Neuronal stem cell (in vitro differentiated cells): ENCODE measurements around the gene CASTOR1.

Experiments used
- DNase-seq: peaks from one replicate; pipeline ENCODE4 v3.0.0-alpha.2; 2013; ENCODE audit warnings: low spot score
- H2AFZ ChIP-seq: one replicate; pipeline ENCODE4 v1.6.1; 2013; ENCODE audit warnings: mild to moderate bottlenecking, low read length, inconsistent platforms
- H2AK5ac ChIP-seq: 2 replicates; pipeline ENCODE4 v1.6.1; 2013; ENCODE audit warnings: low read depth, mild to moderate bottlenecking, inconsistent platforms, low read length, moderate library complexity, mixed read lengths
- H2BK120ac ChIP-seq: 2 replicates; pipeline ENCODE4 v1.6.1; 2013; ENCODE audit warnings: low read depth, mild to moderate bottlenecking, inconsistent platforms, low read length, moderate library complexity, mixed read lengths
- H2BK12ac ChIP-seq: one replicate; pipeline ENCODE4 v1.6.1; 2013; ENCODE audit warnings: low read length, inconsistent platforms
- H2BK15ac ChIP-seq: 2 replicates; pipeline ENCODE4 v1.6.1; 2013; ENCODE audit warnings: mild to moderate bottlenecking, low read length, inconsistent platforms, mixed read lengths
- H2BK5ac ChIP-seq: one replicate; pipeline ENCODE4 v1.6.1; 2013; ENCODE audit warnings: inconsistent platforms, mild to moderate bottlenecking, low read length, moderate library complexity
- H3K14ac ChIP-seq: one replicate; pipeline ENCODE4 v1.6.1; 2013; ENCODE audit warnings: low read length, inconsistent platforms
- H3K18ac ChIP-seq: 2 replicates; pipeline ENCODE4 v1.6.1; 2013; ENCODE audit warnings: low read length, inconsistent platforms
- H3K23ac ChIP-seq: 2 replicates; pipeline ENCODE4 v1.6.1; 2013; ENCODE audit warnings: low read depth, mild to moderate bottlenecking, mixed read lengths, low read length, inconsistent platforms; ENCODE audit not compliant: poor library complexity
- H3K27ac ChIP-seq: replicated peaks from 3 replicates; pipeline ENCODE4 v1.5.1; 2013; ENCODE audit warnings: low read length, inconsistent platforms
- H3K27me3 ChIP-seq, 3 experiments: 2 replicates each; pipeline ENCODE4 v1.6.1; 2013; ENCODE audit warnings: low read length in 3 of 3, mild to moderate bottlenecking in 2 of 3, inconsistent platforms in 1 of 3, low read depth in 1 of 3, mixed read lengths in 1 of 3, moderate library complexity in 1 of 3; ENCODE audit not compliant: control insufficient read depth in 3 of 3, insufficient read depth in 3 of 3
- H3K36me3 ChIP-seq, 2 donors: replicated peaks in 1 of 2; 2 replicates each; pipeline ENCODE4 v1.6.1; 2013; ENCODE audit warnings: low read length in 2 of 2; ENCODE audit not compliant: control insufficient read depth in 2 of 2, insufficient read depth in 2 of 2
- H3K4ac ChIP-seq: 2 replicates; pipeline ENCODE4 v1.6.1; 2013; ENCODE audit warnings: inconsistent platforms, mild to moderate bottlenecking, low read length, moderate library complexity
- H3K4me1 ChIP-seq, 2 donors: 1 replicate in 1 of 2; 2 replicates in 1 of 2; pipeline ENCODE4 v1.6.1; 2013; ENCODE audit warnings: low read length in 2 of 2, low read depth in 1 of 2; ENCODE audit not compliant: control insufficient read depth in 2 of 2, insufficient read depth in 1 of 2
- H3K4me2 ChIP-seq: one replicate; pipeline ENCODE4 v1.6.1; 2013; ENCODE audit warnings: mild to moderate bottlenecking, low read length, inconsistent platforms; ENCODE audit not compliant: insufficient read depth, poor library complexity, severe bottlenecking
- H3K4me3 ChIP-seq, 2 donors: 2 replicates each; pipeline ENCODE4 v1.5.1; 2013; ENCODE audit warnings: low read length in 2 of 2, mild to moderate bottlenecking in 2 of 2, inconsistent platforms in 1 of 2, moderate library complexity in 1 of 2
- H3K79me1 ChIP-seq: one replicate; pipeline ENCODE4 v1.6.1; 2013; ENCODE audit warnings: low read depth, mild to moderate bottlenecking, inconsistent platforms, low read length, moderate library complexity
- H3K9ac ChIP-seq: one replicate; pipeline ENCODE4 v1.6.1; 2013; ENCODE audit warnings: mild to moderate bottlenecking, low read depth, low read length, inconsistent platforms; ENCODE audit not compliant: poor library complexity
- H3K9me3 ChIP-seq, 2 donors: replicated peaks in 1 of 2; 2 replicates each; pipeline versions ENCODE3 to v1.6.1; 2013; ENCODE audit warnings: low read length in 2 of 2, mild to moderate bottlenecking in 2 of 2, inconsistent platforms in 1 of 2, low read depth in 1 of 2, mixed read lengths in 1 of 2, moderate library complexity in 1 of 2; ENCODE audit not compliant: control insufficient read depth in 2 of 2, insufficient read depth in 1 of 2
- H4K8ac ChIP-seq: one replicate; pipeline ENCODE4 v1.6.1; 2013; ENCODE audit warnings: low read depth, mild to moderate bottlenecking, inconsistent platforms, low read length, moderate library complexity
- H4K91ac ChIP-seq: one replicate; pipeline ENCODE4 v1.6.1; 2013; ENCODE audit warnings: low read length, low read depth, mild to moderate bottlenecking, inconsistent platforms; ENCODE audit not compliant: poor library complexity
- WGBS, 2 donors: extraction: QIAGEN DNeasy Blood & Tissue Kit; methylation state at CpG; one replicate each; pipeline ENCODE4 v1.1.7; 2013; ENCODE audit warnings: missing lambda C conversion rate in 2 of 2, mixed read lengths in 1 of 2; ENCODE audit not compliant: insufficient read length in 2 of 2, insufficient replicate concordance in 1 of 2; ENCODE audit errors: extremely low coverage in 2 of 2; 5-methylcytosine and 5-hydroxymethylcytosine counted together

Gene CASTOR1

DNA sequence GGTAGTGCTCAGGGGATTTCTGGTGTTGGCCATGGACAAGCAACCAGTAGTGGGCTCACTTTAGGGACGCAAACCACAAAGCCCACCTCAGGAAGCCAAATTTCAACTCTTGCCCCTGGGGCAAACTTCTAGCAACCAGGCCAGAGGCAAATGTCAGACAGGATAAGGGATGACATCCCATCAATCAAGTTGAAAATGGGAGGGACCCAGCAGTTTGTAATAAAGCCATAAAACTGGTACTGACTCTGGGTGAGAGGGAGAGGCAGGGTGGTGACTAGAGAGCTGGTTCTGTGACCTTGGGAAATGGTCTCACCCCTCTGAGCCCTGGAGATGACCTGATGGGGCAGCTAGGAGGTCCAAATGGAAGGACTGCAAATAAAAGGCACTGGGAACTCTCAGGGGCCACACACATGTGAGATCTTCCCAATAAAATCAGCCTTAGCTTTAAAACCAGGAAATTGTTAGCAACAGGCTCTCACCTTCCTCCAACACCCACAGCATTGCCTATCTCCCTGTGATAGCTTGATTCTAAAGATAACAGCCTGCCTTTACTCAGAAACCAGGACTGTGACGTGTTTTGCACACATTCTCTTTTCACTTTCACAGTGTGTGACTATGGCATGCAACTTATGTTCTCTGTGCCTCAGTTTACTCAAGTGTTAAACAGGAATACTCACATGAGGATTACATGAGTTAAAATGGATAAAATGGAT, 43.8 kb upstream of the CASTOR1 start:
- H3K4me2 ChIP-seq = no peak overlapping the region
- H3K36me3 ChIP-seq = peaks cover 43 to 84% of the 10 kb centered on the region in 2 donors
- no peaks in the 10 kb centered on the region for H3K4me1 ChIP-seq
- DNase-seq = no peak
- H3K27me3 ChIP-seq = no peaks in the 10 kb centered on the region
- H2AK5ac ChIP-seq = no peak overlapping the region
- no peak overlapping the region for H2BK15ac ChIP-seq
- H3K4me3 ChIP-seq = no peak overlapping the region
- H3K18ac ChIP-seq = no peak overlapping the region
- WGBS, 2 donors = no CpG with 5 or more reads among the region's 2 CpGs
- H2BK5ac ChIP-seq = no peak overlapping the region
- H3K79me1 ChIP-seq = no peaks in the 10 kb centered on the region
- H2BK12ac ChIP-seq = no peak overlapping the region
- no peak overlapping the region for H3K27ac ChIP-seq
- H2AFZ ChIP-seq = no peak overlapping the region
- no peak overlapping the region for H3K14ac ChIP-seq
- H3K9me3 ChIP-seq = no peaks in the 10 kb centered on the region
- no peak overlapping the region for H4K91ac ChIP-seq
- no peak overlapping the region for H4K8ac ChIP-seq
- no peak overlapping the region for H3K9ac ChIP-seq
- no peak overlapping the region for H3K4ac ChIP-seq
- H3K23ac ChIP-seq = no peak overlapping the region
- no peak overlapping the region for H2BK120ac ChIP-seq

DNA sequence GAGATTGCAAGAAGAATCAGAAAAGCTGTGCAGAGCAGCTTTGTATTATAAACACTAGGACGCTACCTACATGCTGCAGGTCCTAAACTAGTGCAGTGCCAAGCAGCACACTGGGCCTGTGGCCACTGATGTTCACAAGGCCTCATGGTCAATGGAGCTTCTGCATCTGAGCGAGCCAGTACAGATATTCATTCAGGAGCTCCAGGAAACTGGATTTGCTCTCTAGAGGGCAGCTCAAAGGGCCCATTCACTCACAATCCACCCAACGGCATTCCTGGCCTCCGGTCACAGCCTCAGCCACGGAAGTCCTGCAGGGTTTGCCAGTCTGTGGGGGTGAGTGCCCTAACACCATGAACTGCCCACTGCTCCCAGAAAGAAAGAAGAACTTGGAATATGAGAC, 43.2 kb upstream of the CASTOR1 start:
- H3K4me1 ChIP-seq = no peaks in the 10 kb centered on the region
- no peak overlapping the region for H2AFZ ChIP-seq
- H3K27me3 ChIP-seq = no peaks in the 10 kb centered on the region
- no peak overlapping the region for H3K4me3 ChIP-seq
- no peak overlapping the region for H2AK5ac ChIP-seq
- H3K9ac ChIP-seq = no peak overlapping the region
- DNase-seq = no peak
- H3K18ac ChIP-seq = no peak overlapping the region
- H3K79me1 ChIP-seq = no peaks in the 10 kb centered on the region
- H3K36me3 ChIP-seq = peaks cover 39 to 79% of the 10 kb centered on the region in 2 donors
- H4K91ac ChIP-seq = no peak overlapping the region
- no CpG with 5 or more reads among the region's 5 CpGs for WGBS, 2 donors
- no peak overlapping the region for H4K8ac ChIP-seq
- H3K23ac ChIP-seq = no peak overlapping the region
- H2BK120ac ChIP-seq = no peak overlapping the region
- H3K4me2 ChIP-seq = no peak overlapping the region
- no peak overlapping the region for H3K4ac ChIP-seq
- H2BK15ac ChIP-seq = no peak overlapping the region
- no peak overlapping the region for H2BK5ac ChIP-seq
- no peak overlapping the region for H3K27ac ChIP-seq
- no peak overlapping the region for H2BK12ac ChIP-seq
- no peaks in the 10 kb centered on the region for H3K9me3 ChIP-seq
- H3K14ac ChIP-seq = no peak overlapping the region

DNA sequence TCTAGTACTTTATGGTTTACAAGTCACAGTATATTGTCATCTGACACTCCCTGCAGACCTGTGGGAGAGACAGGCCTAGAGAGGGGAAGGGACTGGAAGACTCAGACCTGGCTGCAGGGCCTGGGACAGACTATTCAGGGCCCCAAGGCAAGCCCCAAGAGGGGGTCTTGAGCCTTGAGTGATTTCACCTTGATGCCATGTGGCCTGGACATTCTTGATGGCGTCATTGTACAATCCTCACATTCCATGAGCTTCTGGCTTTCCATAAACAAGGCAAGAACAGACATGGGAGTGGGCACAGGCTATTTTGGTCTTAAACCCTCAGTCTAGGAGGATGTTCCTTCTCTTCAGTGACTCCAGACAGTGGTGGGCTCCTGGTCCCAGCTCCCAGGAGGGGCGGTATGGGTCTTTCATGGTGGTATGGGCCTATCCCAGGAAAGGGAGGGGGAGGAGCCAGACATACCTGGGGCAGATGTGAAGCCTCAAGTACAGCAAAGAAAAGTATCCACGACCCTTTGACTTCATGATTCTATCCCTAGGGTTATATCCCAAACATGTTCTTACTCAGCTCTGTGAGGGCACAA, 39.3 kb upstream of the CASTOR1 start:
- Histone ChIP-seq H3K27me3 (no peaks in the 10 kb centered on the region), H2BK15ac (no peak overlapping the region), H3K4me1 (peaks cover 9 to 14% of the 10 kb centered on the region in 2 donors), H3K18ac (no peak overlapping the region), H3K36me3 (peaks cover 6 to 39% of the 10 kb centered on the region in 2 donors), H3K4ac (no peak overlapping the region), H2AFZ (no peak overlapping the region), H4K91ac (no peak overlapping the region), H3K27ac (no peak overlapping the region), H3K14ac (no peak overlapping the region), H3K23ac (no peak overlapping the region), H4K8ac (no peak overlapping the region), H3K4me3 (no peak overlapping the region), H3K9me3 (no peaks in the 10 kb centered on the region), H2BK5ac (no peak overlapping the region), H2AK5ac (no peak overlapping the region), H2BK12ac (no peak overlapping the region), H3K4me2 (no peak overlapping the region), H3K79me1 (no peaks in the 10 kb centered on the region), H2BK120ac (no peak overlapping the region), H3K9ac (no peak overlapping the region)
- WGBS, 2 donors = no CpG with 5 or more reads among the region's 3 CpGs
- DNase-seq = no peak

DNA sequence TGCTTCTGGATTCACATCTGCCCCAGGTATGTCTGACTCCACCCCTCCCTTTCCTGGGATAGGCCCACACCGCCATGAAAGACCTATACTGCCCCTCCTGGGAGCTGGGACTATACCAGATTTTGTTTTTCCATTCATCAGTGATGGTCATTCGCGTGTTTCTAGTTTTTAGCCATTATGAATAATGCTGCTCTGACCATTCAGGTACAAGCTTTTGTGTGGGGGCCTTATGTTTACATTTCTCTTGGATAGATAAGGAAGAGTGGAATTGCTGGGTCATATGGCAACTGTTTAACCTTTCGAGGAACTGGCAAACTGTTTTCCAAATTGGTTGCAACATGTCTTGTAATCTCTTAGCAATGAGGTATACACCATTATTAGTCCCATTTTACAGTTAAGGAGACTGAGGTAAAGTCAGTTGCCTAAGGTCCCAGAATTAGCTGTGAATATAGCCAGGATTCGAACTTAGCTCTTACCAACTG, 38.6 kb upstream of the CASTOR1 start:
- Histone ChIP-seq H2BK12ac (no peak overlapping the region), H3K23ac (no peak overlapping the region), H3K14ac (no peak overlapping the region), H2AK5ac (no peak overlapping the region), H4K8ac (no peak overlapping the region), H3K9me3 (no peaks in the 10 kb centered on the region), H3K27me3 (no peaks in the 10 kb centered on the region), H3K4me1 (peaks cover 9 to 14% of the 10 kb centered on the region in 2 donors), H3K4ac (no peak overlapping the region), H3K27ac (no peak overlapping the region), H3K9ac (no peak overlapping the region), H4K91ac (no peak overlapping the region), H2BK120ac (no peak overlapping the region), H3K36me3 (peaks cover 4 to 32% of the 10 kb centered on the region in 2 donors), H2AFZ (no peak overlapping the region), H3K4me3 (no peak overlapping the region), H2BK5ac (no peak overlapping the region), H2BK15ac (no peak overlapping the region), H3K4me2 (no peak overlapping the region), H3K79me1 (no peaks in the 10 kb centered on the region), H3K18ac (no peak overlapping the region)
- WGBS, 2 donors = no CpG with 5 or more reads among the region's 5 CpGs
- DNase-seq = no peak
